PFSK-1 (cell line): Measurements from ENCODE around the gene BOD1.

ENCODE experiments used
- FOXP2 ChIP-seq: optimal IDR thresholded peaks from 2 replicates; pipeline ENCODE3; 2011; ENCODE audit warnings: borderline replicate concordance, control low read depth, inconsistent platforms; ENCODE audit not compliant: insufficient read depth; ENCODE audit errors: extremely low read length, extremely low read depth
- POLR2AphosphoS5 ChIP-seq: IDR thresholded peaks from 2 replicates; pipeline ENCODE4 v1.6.1; 2012; ENCODE audit warnings: low read depth, mild to moderate bottlenecking, control low read depth, low read length, moderate library complexity
- SIN3A ChIP-seq: IDR thresholded peaks from 2 replicates; pipeline ENCODE4 v1.6.1; 2012; ENCODE audit warnings: mild to moderate bottlenecking, low read length, moderate library complexity, borderline replicate concordance; ENCODE audit not compliant: insufficient read depth
- TAF1 ChIP-seq: IDR thresholded peaks from 2 replicates; pipeline ENCODE4 v1.6.1; 2012; ENCODE audit warnings: low read length, control low read depth, borderline replicate concordance; ENCODE audit not compliant: insufficient read depth
- TF ChIP-seq, protein P1 (sequence below), 2 experiments: IDR thresholded peaks; 2 replicates each; pipeline versions ENCODE4 v1.6.1 to v1.8.0; 2011 to 2012; ENCODE audit warnings: low read depth in 2 of 2, low read length in 2 of 2, control low read depth in 1 of 2, inconsistent platforms in 1 of 2, mild to moderate bottlenecking in 1 of 2, moderate library complexity in 1 of 2; ENCODE audit not compliant: insufficient read depth in 1 of 2

The BOD1 gene

DNA sequence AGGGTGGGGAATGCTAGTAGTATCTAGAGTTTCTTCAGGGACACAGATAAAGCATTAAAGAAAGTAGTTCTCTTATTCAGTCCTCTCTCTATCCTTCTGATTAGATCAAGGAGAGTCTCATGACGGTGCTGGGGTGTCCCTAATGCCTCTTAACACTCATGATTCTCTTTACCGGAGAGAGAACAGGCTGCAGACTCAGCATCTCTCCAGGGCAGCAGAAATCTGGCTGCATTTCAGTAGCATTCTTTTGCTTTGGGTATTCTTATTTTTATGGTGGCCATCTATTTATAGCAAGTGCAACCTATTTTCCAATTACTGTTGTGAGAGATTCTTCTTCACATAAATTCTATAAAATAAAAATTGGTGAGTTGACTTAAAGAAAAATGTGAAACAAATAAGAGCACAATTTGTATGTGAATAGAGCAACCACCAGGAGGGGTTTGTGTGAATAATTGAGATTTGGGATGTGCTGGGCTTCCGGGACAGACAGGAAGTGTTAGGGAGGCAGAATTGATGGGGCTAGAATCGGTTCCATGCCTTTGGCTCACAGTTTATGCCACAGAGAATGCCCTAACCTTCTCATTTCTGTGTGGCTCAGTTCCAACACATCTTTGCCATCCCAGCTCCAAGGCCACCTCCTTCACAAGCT lies 23.8 kb upstream of the BOD1 start:
- no peak for TF ChIP-seq POLR2AphosphoS5
- TF ChIP-seq SIN3A = no peak
- TF ChIP-seq, protein P1, sequence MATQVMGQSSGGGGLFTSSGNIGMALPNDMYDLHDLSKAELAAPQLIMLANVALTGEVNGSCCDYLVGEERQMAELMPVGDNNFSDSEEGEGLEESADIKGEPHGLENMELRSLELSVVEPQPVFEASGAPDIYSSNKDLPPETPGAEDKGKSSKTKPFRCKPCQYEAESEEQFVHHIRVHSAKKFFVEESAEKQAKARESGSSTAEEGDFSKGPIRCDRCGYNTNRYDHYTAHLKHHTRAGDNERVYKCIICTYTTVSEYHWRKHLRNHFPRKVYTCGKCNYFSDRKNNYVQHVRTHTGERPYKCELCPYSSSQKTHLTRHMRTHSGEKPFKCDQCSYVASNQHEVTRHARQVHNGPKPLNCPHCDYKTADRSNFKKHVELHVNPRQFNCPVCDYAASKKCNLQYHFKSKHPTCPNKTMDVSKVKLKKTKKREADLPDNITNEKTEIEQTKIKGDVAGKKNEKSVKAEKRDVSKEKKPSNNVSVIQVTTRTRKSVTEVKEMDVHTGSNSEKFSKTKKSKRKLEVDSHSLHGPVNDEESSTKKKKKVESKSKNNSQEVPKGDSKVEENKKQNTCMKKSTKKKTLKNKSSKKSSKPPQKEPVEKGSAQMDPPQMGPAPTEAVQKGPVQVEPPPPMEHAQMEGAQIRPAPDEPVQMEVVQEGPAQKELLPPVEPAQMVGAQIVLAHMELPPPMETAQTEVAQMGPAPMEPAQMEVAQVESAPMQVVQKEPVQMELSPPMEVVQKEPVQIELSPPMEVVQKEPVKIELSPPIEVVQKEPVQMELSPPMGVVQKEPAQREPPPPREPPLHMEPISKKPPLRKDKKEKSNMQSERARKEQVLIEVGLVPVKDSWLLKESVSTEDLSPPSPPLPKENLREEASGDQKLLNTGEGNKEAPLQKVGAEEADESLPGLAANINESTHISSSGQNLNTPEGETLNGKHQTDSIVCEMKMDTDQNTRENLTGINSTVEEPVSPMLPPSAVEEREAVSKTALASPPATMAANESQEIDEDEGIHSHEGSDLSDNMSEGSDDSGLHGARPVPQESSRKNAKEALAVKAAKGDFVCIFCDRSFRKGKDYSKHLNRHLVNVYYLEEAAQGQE (IDR thresholded peaks at IDR 0.05; ENCODE audit: insufficient read depth in 1 of 2, low read depth in 2 of 2, low read length in 2 of 2) = no peak
- no peak for TF ChIP-seq TAF1
- no peak for TF ChIP-seq FOXP2

DNA sequence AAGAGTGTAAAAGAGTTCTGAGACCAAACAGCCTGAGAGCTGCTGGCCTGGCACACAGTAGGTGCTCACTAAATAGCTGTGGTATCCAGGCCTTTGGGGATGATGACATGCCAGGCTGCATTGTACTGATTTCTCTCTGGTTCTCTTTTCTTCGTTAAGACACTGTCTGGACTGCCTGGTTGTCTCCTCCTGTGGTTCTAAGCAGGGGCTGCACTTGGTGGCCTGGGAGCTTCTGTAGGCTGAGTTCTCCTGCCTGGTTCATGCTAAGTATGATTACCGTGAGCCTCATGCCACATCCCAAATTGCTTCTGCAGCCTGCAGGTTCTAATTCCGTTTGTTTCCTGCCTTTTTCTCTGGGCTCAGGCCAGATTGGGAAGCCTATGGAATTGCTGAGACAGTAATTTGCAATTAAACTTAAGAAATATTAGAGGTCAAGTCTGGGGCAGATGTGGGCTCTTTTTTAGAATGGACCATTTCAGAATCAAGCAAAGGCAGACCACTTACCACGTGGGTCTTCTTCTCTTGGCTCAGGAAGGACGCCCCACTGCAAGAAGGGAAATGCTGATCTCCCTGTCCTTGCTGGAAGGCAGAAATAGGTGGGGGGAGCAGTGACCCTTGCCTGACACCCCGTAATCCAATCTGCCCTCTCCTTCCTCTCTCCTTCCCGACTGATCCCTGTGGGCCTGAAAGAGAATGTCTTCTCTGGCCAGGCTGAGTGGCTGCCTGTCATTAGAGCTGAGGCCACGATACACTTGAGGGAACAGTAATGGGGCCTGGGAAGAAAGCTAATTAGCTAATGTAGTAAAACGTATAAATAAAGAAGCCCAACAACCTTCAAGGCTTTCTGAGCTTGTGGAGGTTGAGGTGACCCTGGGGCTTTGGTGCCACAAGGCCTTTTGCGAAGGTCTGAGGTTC lies 21.9 kb upstream of the BOD1 start:
- TF ChIP-seq, protein P1 (IDR thresholded peaks at IDR 0.05; ENCODE audit: insufficient read depth in 1 of 2, low read depth in 2 of 2, low read length in 2 of 2) = no peak
- TF ChIP-seq FOXP2 = no peak
- no peak for TF ChIP-seq SIN3A
- no peak for TF ChIP-seq POLR2AphosphoS5
- no peak for TF ChIP-seq TAF1

DNA sequence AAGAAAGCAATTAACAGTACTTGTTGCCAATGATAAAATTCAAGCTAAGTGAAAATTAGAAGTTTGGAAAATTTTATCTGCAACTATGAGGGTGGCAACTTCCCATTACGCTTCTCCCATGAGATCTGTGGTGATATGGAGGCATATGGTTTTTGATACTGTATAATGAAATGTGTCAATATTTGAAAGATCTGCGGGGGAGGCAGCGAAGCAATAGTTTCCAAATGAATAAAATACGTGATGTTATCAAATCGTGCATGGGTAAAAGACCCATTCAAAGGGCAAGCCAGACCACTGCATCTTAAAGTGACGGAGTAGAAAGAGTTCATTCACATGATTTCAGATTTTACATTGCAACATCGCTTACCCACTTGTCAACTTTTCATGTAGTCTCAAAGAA lies 20.9 kb upstream of the BOD1 start:
- TF ChIP-seq, protein P1 (IDR thresholded peaks at IDR 0.05; ENCODE audit: insufficient read depth in 1 of 2, low read depth in 2 of 2, low read length in 2 of 2) = no peak
- TF ChIP-seq TAF1 (no peak), FOXP2 (no peak), POLR2AphosphoS5 (no peak), SIN3A (no peak)

DNA sequence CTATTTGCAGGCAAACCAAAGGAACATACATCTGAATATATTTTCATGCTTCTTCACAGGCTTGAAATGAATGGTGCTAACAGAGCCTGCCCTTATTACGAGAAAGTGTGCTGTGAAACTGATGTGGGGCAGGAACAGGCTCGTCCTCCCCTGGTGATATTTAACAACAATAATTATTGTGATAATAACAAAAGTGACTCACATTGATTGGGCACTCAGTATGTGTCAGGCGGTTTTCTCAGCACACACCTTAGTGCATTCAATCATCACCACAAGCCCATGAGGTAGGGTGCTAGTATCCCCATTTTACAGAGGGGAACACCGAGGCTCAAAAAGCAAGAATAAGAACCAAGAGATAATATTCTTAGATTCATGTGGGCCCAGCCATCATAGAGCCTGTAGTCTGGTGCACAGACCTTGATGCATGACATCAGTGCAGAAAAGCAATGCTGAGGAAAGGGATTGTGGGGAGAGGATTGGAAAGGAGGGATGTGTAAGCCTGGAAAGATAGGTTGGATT lies 18.1 kb upstream of the BOD1 start:
- TF ChIP-seq FOXP2 = no peak
- TF ChIP-seq, protein P1 (IDR thresholded peaks at IDR 0.05; ENCODE audit: insufficient read depth in 1 of 2, low read depth in 2 of 2, low read length in 2 of 2) = no peak
- TF ChIP-seq TAF1 = no peak
- TF ChIP-seq POLR2AphosphoS5 = no peak
- TF ChIP-seq SIN3A = no peak
